Measurements from ENCODE around the gene VPS25.

VPS25 gene

DNA sequence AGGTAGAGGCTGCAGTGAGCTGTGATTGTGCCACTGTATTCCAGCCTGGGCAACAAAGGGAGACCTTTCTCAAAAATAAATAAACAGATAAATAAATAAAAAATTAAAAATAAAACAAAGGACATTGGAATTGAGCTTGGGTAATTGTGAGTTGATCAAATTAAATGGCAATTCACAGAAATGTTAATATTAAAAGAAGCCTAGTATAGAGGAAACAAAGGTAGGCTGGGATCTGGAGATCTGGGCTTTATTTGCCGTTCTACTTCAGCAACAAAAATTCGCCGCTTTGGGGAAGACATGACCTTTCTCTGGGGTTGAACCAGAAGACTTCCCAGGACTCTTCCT is 332 bp upstream of the VPS25 start:
- no peak for DNase-seq (ENCODE audit: low spot score)
- in situ Hi-C loops (cut with MboI; ENCODE audit: low sequenced_read_pairs, unreplicated experiment), result no loop called here
- no peak for TF ChIP-seq CTCF (IDR thresholded peaks at IDR 0.05; ENCODE audit: borderline replicate concordance, control extremely low read depth, extremely low read depth, insufficient read depth, missing control alignments)

GRCh38 chr17:42774066-42774745 is 957 bp downstream of the VPS25 start:
- in situ Hi-C loops (cut with MboI; ENCODE audit: low sequenced_read_pairs, unreplicated experiment), result no loop called here
- no peak for DNase-seq (ENCODE audit: low spot score)
- TF ChIP-seq CTCF (IDR thresholded peaks at IDR 0.05; ENCODE audit: borderline replicate concordance, control extremely low read depth, extremely low read depth, insufficient read depth, missing control alignments), result no peak

- DNase-seq (ENCODE audit: low spot score), result no peak
- in situ Hi-C loops (cut with MboI; ENCODE audit: low sequenced_read_pairs, unreplicated experiment), result no loop called here
- TF ChIP-seq CTCF (IDR thresholded peaks at IDR 0.05; ENCODE audit: borderline replicate concordance, control extremely low read depth, extremely low read depth, insufficient read depth, missing control alignments), result no peak
These were observed 2.4 kb downstream of the VPS25 start for GRCh38 chr17:42775534-42776098.

GRCh38 chr17:42778570-42778969 is 5.3 kb downstream of the VPS25 start:
- no peak for DNase-seq (ENCODE audit: low spot score)
- in situ Hi-C loops (cut with MboI; ENCODE audit: low sequenced_read_pairs, unreplicated experiment), result no loop called here
- TF ChIP-seq CTCF (IDR thresholded peaks at IDR 0.05; ENCODE audit: borderline replicate concordance, control extremely low read depth, extremely low read depth, insufficient read depth, missing control alignments), result no peak

DNA sequence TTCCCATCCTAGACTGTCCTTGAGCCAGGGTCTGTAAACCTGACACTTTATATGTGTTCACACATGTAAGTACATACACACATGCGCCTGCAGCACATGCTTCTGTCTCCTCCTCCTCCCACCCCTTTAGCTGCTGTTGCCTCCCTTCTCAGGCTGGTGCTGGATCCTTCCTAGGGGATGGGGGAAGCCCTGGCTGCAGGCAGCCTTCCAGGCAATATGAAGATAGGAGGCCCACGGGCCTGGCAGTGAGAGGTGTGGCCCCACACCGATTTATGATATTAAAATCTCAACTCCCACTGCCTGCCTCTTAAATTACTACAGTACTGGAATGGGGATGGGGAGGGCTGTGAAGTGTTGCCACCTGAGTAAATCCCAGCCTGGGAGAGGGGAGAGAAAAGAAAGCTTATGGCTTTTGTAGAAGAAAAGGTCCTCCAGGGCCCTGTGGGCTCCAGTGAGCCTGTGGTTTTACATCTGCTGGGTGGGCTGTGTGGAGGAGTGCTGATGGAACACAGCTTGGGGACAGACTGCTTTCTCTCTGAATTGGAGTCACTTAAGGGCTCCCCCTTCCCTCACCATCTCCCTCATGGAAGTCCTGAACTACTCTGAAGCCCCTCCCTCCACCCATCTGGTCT is 6.2 kb downstream of the VPS25 start:
- no peak for DNase-seq (ENCODE audit: low spot score)
- TF ChIP-seq CTCF (IDR thresholded peaks at IDR 0.05; ENCODE audit: borderline replicate concordance, control extremely low read depth, extremely low read depth, insufficient read depth, missing control alignments), result no peak
- in situ Hi-C loops (cut with MboI; ENCODE audit: low sequenced_read_pairs, unreplicated experiment), result no loop called here

- DNase-seq (ENCODE audit: low spot score), result no peak
- no peak for TF ChIP-seq CTCF (IDR thresholded peaks at IDR 0.05; ENCODE audit: borderline replicate concordance, control extremely low read depth, extremely low read depth, insufficient read depth, missing control alignments)
- in situ Hi-C loops (cut with MboI; ENCODE audit: low sequenced_read_pairs, unreplicated experiment), result no loop called here
These were observed 6.9 kb downstream of the VPS25 start, which contains the start of gene WNK4 for GRCh38 chr17:42779936-42780850. TSS of gene WNK4 (plus strand) at chr17:42780610. CDS start at chr17:42780699, 89 bp downstream.
